Measurements from ENCODE around the gene METRN.
"Not testable (repeated sequence)": the region's sequence is repeated elsewhere in the genome, so short reads cannot be mapped to it uniquely, and the experiment has no call there.

Gene METRN

GRCh38 chr16:678209-678857 lies 36.6 kb upstream of the METRN start:
- DNase-seq = no peak

- DNase-seq = peak; percentile 55
Observed at GRCh38 chr16:678858-679813, 35.8 kb upstream of the METRN start.

- DNase-seq = peak; percentile 89
Observed at GRCh38 chr16:679814-680624, 34.9 kb upstream of the METRN start, which contains the start of gene STUB1. Gene STUB1 (plus strand): TSS chr16:680410. CDS start chr16:680526, 116 bp downstream.

GRCh38 chr16:680625-680945 lies 34.3 kb upstream of the METRN start:
- no peak for DNase-seq

GRCh38 chr16:680967-681745 lies 33.8 kb upstream of the METRN start:
- DNase-seq = no peak

GRCh38 chr16:681746-682427 lies 33.0 kb upstream of the METRN start:
- no peak for DNase-seq

- no peak for DNase-seq
Observed at GRCh38 chr16:682493-683395, 32.2 kb upstream of the METRN start.

GRCh38 chr16:683396-684070 lies 31.4 kb upstream of the METRN start:
- DNase-seq = no peak

- DNase-seq = peak; percentile 98
Observed at GRCh38 chr16:684071-684794, 30.7 kb upstream of the METRN start, which contains the start of gene JMJD8. Gene JMJD8 (minus strand): TSS chr16:684334. CDS start chr16:684319, 15 bp downstream.

- DNase-seq = no peak
Observed at GRCh38 chr16:684961-685696, 29.8 kb upstream of the METRN start.

GRCh38 chr16:685967-686366 lies 29.0 kb upstream of the METRN start:
- DNase-seq = no peak

GRCh38 chr16:686459-687260 lies 28.3 kb upstream of the METRN start:
- no peak for DNase-seq

- no peak for DNase-seq
Observed at GRCh38 chr16:687499-687898, 27.4 kb upstream of the METRN start.

GRCh38 chr16:689175-689897 lies 25.6 kb upstream of the METRN start:
- no peak for DNase-seq

GRCh38 chr16:691242-691641 lies 23.7 kb upstream of the METRN start:
- DNase-seq = not testable (repeated sequence)

GRCh38 chr16:692356-693108 lies 22.4 kb upstream of the METRN start:
- no peak for DNase-seq
